ENCODE data around the gene RASSF8. TPM values are rescaled to one million over a fixed set of nuclear protein-coding genes. Genes with fewer than 3 reads are reported as not detected.
A peak's percentile ranks its signal among the peaks of the same experiment; 100 is the strongest.

The RASSF8 gene
- total and polyA plus RNA-seq, 2 of the 8 experiments (the other 6 are each of a cell fraction or from before 2014, with no cell fraction given), result 6.4 to 46.7 TPM

DNA sequence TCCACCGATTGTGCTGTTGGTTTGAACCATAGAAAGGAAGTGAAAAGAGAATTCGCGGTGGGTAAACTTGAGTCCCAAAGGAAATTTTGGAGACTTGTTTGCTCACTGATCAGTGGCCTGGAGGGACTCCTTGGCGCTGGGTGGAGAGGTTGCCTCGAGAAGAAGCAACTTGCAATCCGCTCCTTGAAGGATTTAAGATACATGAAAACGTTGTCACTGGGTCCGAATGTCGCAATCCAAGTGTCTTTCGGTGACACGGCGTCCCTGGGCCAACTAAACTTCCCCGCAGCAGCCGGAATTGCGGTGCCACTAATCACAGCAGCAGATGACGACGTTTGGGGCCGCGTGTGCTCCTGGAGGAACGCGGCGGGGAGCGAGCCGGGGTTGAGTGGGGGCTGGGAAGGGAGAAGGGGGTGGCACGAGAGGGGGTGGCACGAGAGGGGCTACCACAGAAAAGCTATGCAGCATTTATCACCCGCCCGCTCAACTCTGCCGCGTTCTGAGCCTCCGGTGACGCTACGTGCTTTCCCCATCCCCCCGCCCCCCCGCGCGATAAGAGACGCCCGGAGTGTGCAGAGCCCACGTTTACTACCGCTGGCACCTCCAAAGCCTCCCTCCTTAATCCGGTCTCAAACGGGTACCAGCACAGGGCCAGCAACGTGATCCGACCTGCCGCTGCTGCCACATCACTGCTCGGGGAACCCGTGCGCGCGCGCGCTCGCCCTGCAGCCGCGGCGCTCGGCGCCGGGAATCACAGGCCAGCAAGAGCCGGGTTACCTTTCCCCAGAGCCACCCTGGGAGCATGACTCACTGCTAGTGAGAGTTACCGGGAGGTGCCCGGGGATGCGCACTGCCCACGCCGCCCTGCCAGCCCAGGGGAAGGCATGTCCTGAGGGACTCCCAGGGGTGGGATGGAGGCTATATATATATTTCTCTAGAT, 167.2 kb downstream of the RASSF8 start:
- FAIRE-seq, result no peak
- CTCF ChIA-PET (ENCODE audit: partially characterized antibody), result interaction anchor here (1.3 kb wide), 1 partner anchor 34 kb away, joined by 5 read pairs; no protein-coding TSS in a partner anchor
- TF ChIP-seq EP300 (IDR thresholded peaks at IDR 0.05; ENCODE audit: borderline replicate concordance in 1 of 2, low read depth in 2 of 2, low read length in 2 of 2) (no peak), SUZ12 (IDR thresholded peaks at IDR 0.05; ENCODE audit: low read length) (peak; percentile 67), RFX5 (IDR thresholded peaks at IDR 0.05; ENCODE audit: borderline replicate concordance, low read depth, low read length) (no peak), RBBP5 (IDR thresholded peaks at IDR 0.05; ENCODE audit: borderline replicate concordance, low read depth, low read length) (no peak), TCF12 (IDR thresholded peaks at IDR 0.05; ENCODE audit: low read depth, low read length) (no peak), CBX8 (IDR thresholded peaks at IDR 0.05; ENCODE audit: borderline replicate concordance, low read depth, low read length) (no peak), HDAC6 (IDR thresholded peaks at IDR 0.05; ENCODE audit: low read depth, low read length) (no peak), TAF7 (optimal IDR thresholded peaks at IDR 0.05; ENCODE audit: borderline replicate concordance, low read depth, low read length) (no peak), NRF1 (IDR thresholded peaks at IDR 0.05; ENCODE audit: low read depth, low read length) (no peak), KDM4A (IDR thresholded peaks at IDR 0.05; ENCODE audit: low read depth, low read length, severe bottlenecking) (peak; percentile 36)

More for the DNA sequence above, 167.2 kb downstream of the RASSF8 start:
- no peaks in the 10 kb centered on the region for H4K20me1 ChIP-seq (replicated peaks in 1 of 2; ENCODE audit: control insufficient read depth in 1 of 2, insufficient read depth in 2 of 2, low read length in 2 of 2)
- H3K4me2 ChIP-seq (ENCODE audit: insufficient read depth in 1 of 2, low read depth in 2 of 2, low read length in 2 of 2), result peak overlapping the region; percentile 85 to 99
- H2AFZ ChIP-seq (ENCODE audit: low read length), result peak overlapping the region; percentile 92
- peaks cover 22% of the 10 kb centered on the region; the same call in 1 of the 2 replicates for H3K23me2 ChIP-seq (ENCODE audit: low read depth, low read length)
- peak overlapping the region; percentile 13; the same call in 1 of the 2 replicates for H2BK5ac ChIP-seq (ENCODE audit: low read depth, low read length)
- peaks cover 0 to 5% (median 0%) of the 10 kb centered on the region in 4 experiments; a peak in 1 of 8 replicates for H3K36me3 ChIP-seq (ENCODE audit: control insufficient read depth in 2 of 4, insufficient read depth in 4 of 4, low read length in 3 of 4)
- peaks cover 44 to 88% (median 71%) of the 10 kb centered on the region in 4 experiments for H3K27me3 ChIP-seq (replicated peaks in 1 of 4; ENCODE audit: control insufficient read depth in 3 of 4, extremely low read depth in 1 of 4, insufficient read depth in 3 of 4, low read length in 3 of 4)
- POLR2A ChIA-PET (ENCODE audit: partially characterized antibody), result interaction anchor here (1.7 to 4.7 kb wide), 2 partner anchors 8 to 11 kb away, joined by 6 to 42 read pairs; no protein-coding TSS in a partner anchor
- WGBS, 2 experiments (ENCODE audit: extremely low coverage in 1 of 2, insufficient coverage in 1 of 2, insufficient read length in 1 of 2, insufficient replicate concordance in 2 of 2, low coverage in 1 of 2, low lambda C conversion rate in 2 of 2, missing lambda C conversion rate in 1 of 2), result 1% methylated on average over 42 of the region's 66 CpGs; no CpG with 5 or more reads in 1 of the 2 experiments
- H3K27ac ChIP-seq (ENCODE audit: low read depth, low read length), result no peak overlapping the region
- no peaks in the 10 kb centered on the region for H3K79me1 ChIP-seq (ENCODE audit: low read depth, low read length)
- H3K9me3 ChIP-seq (ENCODE audit: insufficient read depth in 2 of 2, low read depth in 1 of 2, low read length in 1 of 2), result no peaks in the 10 kb centered on the region
- peak overlapping the region; percentile 55 to 81 (median 66) for H3K4me3 ChIP-seq (ENCODE audit: extremely low read depth in 1 of 4, insufficient read depth in 2 of 4, low read depth in 3 of 4, low read length in 4 of 4)
- no peak overlapping the region for H4K8ac ChIP-seq (ENCODE audit: extremely low read depth, insufficient read depth, low read length)
- H3K23ac ChIP-seq (ENCODE audit: insufficient read length), result no peak overlapping the region
- no peak overlapping the region for H3K4ac ChIP-seq (replicated peaks; ENCODE audit: insufficient read length, low read depth, low read length)
- H3K18ac ChIP-seq (ENCODE audit: extremely low read depth, low read length), result peak overlapping the region; percentile 60
- H2AK5ac ChIP-seq (ENCODE audit: low read depth, low read length), result no peak overlapping the region
- no peak overlapping the region for H3K56ac ChIP-seq (replicated peaks; ENCODE audit: insufficient read length, low read depth, low read length)
- no peak overlapping the region for H3K14ac ChIP-seq (ENCODE audit: insufficient read length)
- peaks cover 0 to 14% (median 8%) of the 10 kb centered on the region in 4 experiments; a peak in 6 of 7 replicates for H3K4me1 ChIP-seq (replicated peaks in 1 of 4; ENCODE audit: control insufficient read depth in 3 of 4, insufficient read depth in 4 of 4, low read length in 3 of 4)
- peak overlapping the region; percentile 48 for H2BK120ac ChIP-seq (replicated peaks; ENCODE audit: low read depth, low read length)
- no peak overlapping the region for H2BK20ac ChIP-seq (ENCODE audit: low read length)
- peak overlapping the region; percentile 26 for H4K5ac ChIP-seq (ENCODE audit: insufficient read length, low read depth, low read length)
- H2BK12ac ChIP-seq (ENCODE audit: low read depth, low read length), result peak overlapping the region; percentile 71; the same call in 1 of the 2 replicates
- no peaks in the 10 kb centered on the region for H3K79me2 ChIP-seq (ENCODE audit: control insufficient read depth in 1 of 2, insufficient read depth in 2 of 2, low read length in 2 of 2)
- no peak overlapping the region for H4K91ac ChIP-seq (replicated peaks; ENCODE audit: insufficient read length, low read length)
- DNase-seq (ENCODE audit: low read depth in 1 of 2, low spot score in 2 of 2), result peak in 1 of 2 experiments; percentile 77
- no peak overlapping the region; a peak in 4 of 7 replicates for H3K9ac ChIP-seq (replicated peaks in 1 of 4; ENCODE audit: extremely low read depth in 1 of 4, low read depth in 3 of 4, low read length in 3 of 4)
- no peak overlapping the region for H2BK15ac ChIP-seq (ENCODE audit: low read length)
